ENCODE data around the gene PPP2R1B. TPM values are rescaled to one million over a fixed set of nuclear protein-coding genes. Genes with fewer than 3 reads are reported as not detected.

PPP2R1B gene
- total RNA-seq, 6 experiments from 2014 or later, result 41.6 to 50.9 (median 44.3) TPM

DNA sequence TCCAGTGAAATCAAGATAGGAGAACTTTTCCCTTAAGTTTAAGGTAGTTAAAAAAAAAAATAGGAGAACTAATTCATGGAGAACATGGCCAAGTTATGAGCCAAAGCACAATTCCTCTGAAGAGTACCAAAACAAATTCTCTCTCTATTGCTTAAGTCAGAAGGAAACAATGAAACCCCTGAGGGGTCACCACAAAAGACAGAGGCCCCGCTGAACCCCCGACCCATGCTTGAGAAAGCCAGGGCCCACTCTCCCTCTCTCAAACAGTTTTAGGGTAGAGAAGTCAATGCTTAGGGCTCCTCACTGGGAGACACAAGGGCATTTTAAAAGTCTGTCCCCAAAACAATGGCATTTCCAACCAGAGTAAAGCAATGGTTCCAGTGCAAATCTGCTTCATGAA is 26.9 kb downstream of the PPP2R1B start:
- 0 out of 2 replicates have a peak overlapping the region, but pooled peaks have one; percentile 5 for H3K27ac Mint-ChIP-seq
- H3K4me3 Mint-ChIP-seq, result no peak overlapping the region
- peaks cover 59% of the 10 kb centered on the region for H3K4me1 Mint-ChIP-seq (ENCODE audit: low read depth)
- peaks cover 21% of the 10 kb centered on the region for H3K36me3 Mint-ChIP-seq (ENCODE audit: low read depth)
- H3K9me3 Mint-ChIP-seq, result no peaks in the 10 kb centered on the region
- TF ChIP-seq, protein P1, sequence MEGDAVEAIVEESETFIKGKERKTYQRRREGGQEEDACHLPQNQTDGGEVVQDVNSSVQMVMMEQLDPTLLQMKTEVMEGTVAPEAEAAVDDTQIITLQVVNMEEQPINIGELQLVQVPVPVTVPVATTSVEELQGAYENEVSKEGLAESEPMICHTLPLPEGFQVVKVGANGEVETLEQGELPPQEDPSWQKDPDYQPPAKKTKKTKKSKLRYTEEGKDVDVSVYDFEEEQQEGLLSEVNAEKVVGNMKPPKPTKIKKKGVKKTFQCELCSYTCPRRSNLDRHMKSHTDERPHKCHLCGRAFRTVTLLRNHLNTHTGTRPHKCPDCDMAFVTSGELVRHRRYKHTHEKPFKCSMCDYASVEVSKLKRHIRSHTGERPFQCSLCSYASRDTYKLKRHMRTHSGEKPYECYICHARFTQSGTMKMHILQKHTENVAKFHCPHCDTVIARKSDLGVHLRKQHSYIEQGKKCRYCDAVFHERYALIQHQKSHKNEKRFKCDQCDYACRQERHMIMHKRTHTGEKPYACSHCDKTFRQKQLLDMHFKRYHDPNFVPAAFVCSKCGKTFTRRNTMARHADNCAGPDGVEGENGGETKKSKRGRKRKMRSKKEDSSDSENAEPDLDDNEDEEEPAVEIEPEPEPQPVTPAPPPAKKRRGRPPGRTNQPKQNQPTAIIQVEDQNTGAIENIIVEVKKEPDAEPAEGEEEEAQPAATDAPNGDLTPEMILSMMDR (IDR thresholded peaks at IDR 0.05), result no peak
- H3K27me3 Mint-ChIP-seq (ENCODE audit: insufficient read depth), result peaks cover 9% of the 10 kb centered on the region
- no peak for DNase-seq

DNA sequence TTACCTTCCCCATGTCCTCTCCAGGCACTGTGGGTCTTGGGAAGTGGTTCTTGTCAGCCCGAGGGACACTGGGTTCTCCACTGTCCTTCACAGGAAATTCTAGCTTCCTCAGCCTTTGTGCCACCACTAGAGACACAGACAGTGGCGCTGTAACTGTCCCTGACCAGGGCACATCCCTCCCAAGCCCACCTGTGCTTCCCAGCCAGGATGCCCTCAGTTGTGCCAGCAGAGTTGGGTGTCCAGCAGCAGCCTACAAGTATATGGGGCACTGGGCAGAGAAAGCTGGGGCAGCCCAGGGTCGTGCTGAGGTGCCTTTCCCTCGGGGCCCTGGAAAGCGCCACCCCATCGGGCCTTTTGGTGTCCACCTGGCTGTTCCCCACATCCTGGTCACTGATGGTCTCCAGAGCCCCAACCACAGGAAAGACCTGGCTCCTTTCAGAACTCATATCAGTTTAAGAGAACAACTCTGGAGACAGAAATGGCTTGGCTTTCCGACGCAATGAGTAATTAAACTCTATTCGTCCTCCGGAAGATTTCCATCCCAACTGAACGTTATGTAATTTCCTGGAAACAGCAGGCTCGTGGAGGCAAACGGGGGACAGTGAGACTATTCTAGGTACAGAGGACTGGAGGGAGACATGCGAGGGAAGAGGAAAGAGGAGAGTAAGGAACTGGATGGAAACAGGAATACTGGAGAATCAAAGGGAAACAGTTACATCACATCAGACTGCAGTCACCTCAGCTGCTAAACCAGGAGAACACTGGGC is 28.6 kb downstream of the PPP2R1B start:
- H3K36me3 Mint-ChIP-seq (ENCODE audit: low read depth), result peaks cover 8% of the 10 kb centered on the region; the same call in 1 of the 2 replicates
- H3K27me3 Mint-ChIP-seq (ENCODE audit: insufficient read depth), result peaks cover 9% of the 10 kb centered on the region
- no peak for DNase-seq
- peaks cover 65% of the 10 kb centered on the region for H3K4me1 Mint-ChIP-seq (ENCODE audit: low read depth)
- H3K4me3 Mint-ChIP-seq, result peak overlapping the region; percentile 49
- TF ChIP-seq, protein P1 (IDR thresholded peaks at IDR 0.05), result no peak
- no peaks in the 10 kb centered on the region for H3K9me3 Mint-ChIP-seq
- peak overlapping the region; percentile 100 for H3K27ac Mint-ChIP-seq

DNA sequence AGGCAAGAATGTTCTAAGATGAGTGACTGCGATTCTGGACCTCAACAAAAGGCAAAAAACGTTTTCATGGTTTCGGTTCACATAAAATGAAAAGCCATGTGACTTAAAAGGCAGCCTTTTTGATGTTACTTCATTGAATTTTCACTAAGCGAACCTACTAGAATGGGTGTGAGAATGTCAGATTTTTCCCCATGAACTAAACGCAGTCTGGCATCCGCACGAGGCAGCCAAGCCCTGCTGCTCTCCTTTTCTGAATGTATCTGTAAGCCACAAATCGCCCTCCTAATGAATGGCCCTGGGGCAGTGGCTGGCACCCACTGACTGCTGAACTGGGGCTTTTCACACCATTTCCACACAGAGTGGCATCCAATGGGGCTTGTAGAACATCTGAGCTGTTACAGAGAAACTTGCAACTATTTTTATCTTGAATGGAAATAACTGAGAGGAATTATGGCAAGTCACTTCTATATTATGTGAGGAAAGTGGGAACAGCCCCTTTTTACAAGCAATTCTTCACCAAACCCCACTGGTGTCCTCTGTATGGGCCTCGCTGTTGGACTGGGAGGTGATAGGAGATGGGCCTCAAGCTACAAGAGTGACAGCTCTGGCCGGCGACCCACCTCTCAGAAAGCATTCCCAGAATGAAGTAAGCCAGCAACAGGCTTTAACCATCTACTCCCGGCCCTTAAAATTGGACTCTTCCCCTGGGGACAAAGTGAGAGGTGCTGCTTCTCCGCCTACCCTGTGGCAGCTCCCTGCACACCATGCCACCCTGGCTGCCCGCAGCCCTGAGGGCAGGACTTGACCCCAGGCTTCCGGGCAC is 29.4 kb downstream of the PPP2R1B start:
- Mint-ChIP-seq H3K27me3 (ENCODE audit: insufficient read depth) (peaks cover 9% of the 10 kb centered on the region), H3K36me3 (ENCODE audit: low read depth) (peaks cover 8% of the 10 kb centered on the region; the same call in 1 of the 2 replicates), H3K27ac (peak overlapping the region; percentile 100), H3K4me3 (peak overlapping the region; percentile 78), H3K9me3 (no peaks in the 10 kb centered on the region), H3K4me1 (ENCODE audit: low read depth) (peaks cover 68% of the 10 kb centered on the region)
- TF ChIP-seq, protein P1 (IDR thresholded peaks at IDR 0.05), result no peak
- DNase-seq, result no peak

DNA sequence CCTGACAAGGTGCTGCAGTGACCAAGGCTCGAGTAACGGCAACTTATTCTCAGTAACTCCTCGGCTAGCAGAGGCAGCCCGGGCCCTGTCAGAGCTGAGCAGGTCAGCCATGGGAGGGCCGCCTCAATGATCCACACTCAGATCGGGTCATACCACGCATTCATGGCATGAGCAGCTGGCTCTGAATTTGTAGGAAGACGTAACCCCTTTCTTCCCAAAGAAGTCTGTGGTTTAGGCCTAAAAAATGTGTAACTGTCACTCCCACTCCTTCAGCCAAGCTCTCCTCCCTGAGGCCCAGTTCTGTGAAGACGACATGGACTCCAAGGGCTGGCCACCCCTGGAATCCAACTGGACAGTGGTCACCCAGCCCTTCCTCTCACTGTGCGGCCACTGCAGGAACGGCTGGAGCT is 30.0 kb downstream of the PPP2R1B start:
- H3K27ac Mint-ChIP-seq, result peak overlapping the region; percentile 100
- peaks cover 75% of the 10 kb centered on the region for H3K4me1 Mint-ChIP-seq (ENCODE audit: low read depth)
- H3K9me3 Mint-ChIP-seq, result no peaks in the 10 kb centered on the region
- TF ChIP-seq, protein P1 (IDR thresholded peaks at IDR 0.05), result no peak
- DNase-seq, result peak; percentile 73
- peaks cover 9% of the 10 kb centered on the region for H3K27me3 Mint-ChIP-seq (ENCODE audit: insufficient read depth)
- H3K36me3 Mint-ChIP-seq (ENCODE audit: low read depth), result peaks cover 3% of the 10 kb centered on the region; the same call in 1 of the 2 replicates
- H3K4me3 Mint-ChIP-seq, result peak overlapping the region; percentile 78

DNA sequence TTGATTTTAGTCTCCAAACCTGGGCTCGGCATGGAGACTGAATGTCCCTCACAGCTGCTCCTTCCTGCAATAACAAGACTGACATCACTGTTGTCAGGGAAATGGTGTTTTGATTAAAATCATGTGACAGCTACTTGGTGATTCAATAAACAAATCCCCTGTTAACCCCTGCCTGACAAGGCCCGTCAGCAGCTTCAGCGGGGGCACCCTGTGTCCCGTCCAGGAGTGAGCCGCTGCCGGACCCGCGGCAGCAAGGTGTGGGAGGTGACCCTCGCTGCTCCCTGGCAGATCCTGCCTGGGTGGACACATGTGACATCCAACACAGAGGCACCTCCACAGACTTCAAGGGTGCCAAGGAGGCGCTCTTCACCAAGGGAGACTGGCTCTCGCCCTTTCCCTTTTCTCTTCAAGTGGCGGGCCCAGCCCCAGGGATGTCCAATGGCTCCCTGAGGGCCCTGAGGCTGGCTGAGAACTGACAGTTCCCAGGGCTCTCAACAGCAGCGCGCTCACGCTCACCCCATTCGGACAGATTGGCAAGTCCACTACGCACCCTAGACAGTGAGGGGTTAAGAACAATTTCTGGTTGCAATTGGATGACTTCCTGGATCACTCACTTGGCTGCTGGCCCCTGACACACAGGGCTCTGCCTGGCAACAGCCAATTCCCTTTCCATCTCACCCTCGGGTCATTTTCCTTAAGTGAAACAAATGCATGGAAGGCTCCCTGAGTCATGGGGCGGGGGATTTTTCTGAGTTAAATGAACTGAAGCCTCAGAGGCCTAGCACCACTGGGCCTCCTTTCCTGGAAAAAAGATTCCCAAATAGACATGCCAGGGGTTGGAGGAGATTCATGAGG is 30.7 kb downstream of the PPP2R1B start:
- no peaks in the 10 kb centered on the region for H3K36me3 Mint-ChIP-seq (ENCODE audit: low read depth)
- H3K4me1 Mint-ChIP-seq (ENCODE audit: low read depth), result peaks cover 80% of the 10 kb centered on the region
- no peaks in the 10 kb centered on the region for H3K9me3 Mint-ChIP-seq
- TF ChIP-seq, protein P1 (IDR thresholded peaks at IDR 0.05), result peak; percentile 35
- peak; percentile 99 for DNase-seq
- peak overlapping the region; percentile 78 for H3K4me3 Mint-ChIP-seq
- H3K27ac Mint-ChIP-seq, result peak overlapping the region; percentile 100
- H3K27me3 Mint-ChIP-seq (ENCODE audit: insufficient read depth), result peaks cover 9% of the 10 kb centered on the region

All from HFFc6 (cell line).